ENCODE results near the gene GJC3.

DNA sequence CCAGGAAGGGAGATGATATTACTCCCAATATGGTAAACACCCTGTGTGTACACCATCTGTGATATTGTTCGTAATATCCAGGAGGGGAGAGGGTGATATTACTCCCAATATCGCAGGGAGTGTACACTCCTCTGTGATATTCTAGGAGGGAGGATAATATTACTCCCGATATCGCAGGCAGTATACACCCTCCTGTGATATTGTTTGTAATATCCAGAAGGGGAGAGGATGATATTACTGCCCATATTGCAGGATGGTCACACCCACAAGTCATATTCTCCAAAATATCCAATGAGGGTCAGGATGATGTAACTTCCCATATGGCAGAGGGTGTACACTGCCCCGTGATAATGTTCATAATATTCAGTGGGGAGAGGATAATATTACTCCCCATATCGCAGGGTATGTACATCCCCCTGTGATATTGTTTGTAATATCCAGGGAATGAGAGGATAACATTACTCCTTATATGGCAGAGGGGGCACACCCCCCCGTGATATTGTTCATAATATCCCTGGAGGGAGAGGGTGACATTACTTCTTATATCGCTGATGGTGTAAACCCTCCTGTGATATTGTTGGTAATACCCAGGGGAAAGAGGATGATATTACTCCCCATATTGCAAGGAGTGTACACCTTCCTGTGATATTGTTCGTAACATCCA is 29.3 kb upstream of the GJC3 start:
- TF ChIP-seq, protein P1, sequence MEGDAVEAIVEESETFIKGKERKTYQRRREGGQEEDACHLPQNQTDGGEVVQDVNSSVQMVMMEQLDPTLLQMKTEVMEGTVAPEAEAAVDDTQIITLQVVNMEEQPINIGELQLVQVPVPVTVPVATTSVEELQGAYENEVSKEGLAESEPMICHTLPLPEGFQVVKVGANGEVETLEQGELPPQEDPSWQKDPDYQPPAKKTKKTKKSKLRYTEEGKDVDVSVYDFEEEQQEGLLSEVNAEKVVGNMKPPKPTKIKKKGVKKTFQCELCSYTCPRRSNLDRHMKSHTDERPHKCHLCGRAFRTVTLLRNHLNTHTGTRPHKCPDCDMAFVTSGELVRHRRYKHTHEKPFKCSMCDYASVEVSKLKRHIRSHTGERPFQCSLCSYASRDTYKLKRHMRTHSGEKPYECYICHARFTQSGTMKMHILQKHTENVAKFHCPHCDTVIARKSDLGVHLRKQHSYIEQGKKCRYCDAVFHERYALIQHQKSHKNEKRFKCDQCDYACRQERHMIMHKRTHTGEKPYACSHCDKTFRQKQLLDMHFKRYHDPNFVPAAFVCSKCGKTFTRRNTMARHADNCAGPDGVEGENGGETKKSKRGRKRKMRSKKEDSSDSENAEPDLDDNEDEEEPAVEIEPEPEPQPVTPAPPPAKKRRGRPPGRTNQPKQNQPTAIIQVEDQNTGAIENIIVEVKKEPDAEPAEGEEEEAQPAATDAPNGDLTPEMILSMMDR (IDR thresholded peaks at IDR 0.05): no peak
- TF ChIP-seq POLR2AphosphoS5 (IDR thresholded peaks at IDR 0.05) (no peak), POLR2A (IDR thresholded peaks at IDR 0.05; ENCODE audit: low read depth) (no peak)
